Measurements from ENCODE around the gene CPLANE1. TPM values are rescaled to one million over a fixed set of nuclear protein-coding genes. Genes with fewer than 3 reads are reported as not detected.

The CPLANE1 gene
- total and polyA plus RNA-seq, 2 donors (not counting 3 experiments of a cell fraction or from before 2014, with no cell fraction given), result 4.6 to 21.5 TPM

DNA sequence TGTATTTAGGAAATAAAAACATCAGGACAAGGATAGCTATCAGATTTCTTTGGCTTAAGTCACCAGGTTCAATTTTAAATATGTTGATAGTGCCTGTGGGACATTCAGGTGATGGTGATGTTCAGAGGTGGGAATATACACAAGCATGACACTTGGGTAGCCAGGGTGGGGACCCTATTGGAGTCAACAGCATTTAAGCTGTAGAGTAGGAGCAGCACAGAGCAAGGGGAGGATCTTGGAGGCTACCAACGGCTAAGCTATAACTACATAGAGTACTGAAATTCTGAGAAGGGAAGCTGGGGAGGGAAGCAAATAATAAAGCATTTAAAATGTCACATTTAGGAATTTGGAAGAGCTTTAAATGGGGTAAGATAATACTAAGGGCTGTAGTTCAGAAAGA lies 177.7 kb downstream of the CPLANE1 start:
- Histone ChIP-seq H3K4me3 (replicated peaks in 1 of 3; ENCODE audit: insufficient read depth in 1 of 3, low read depth in 1 of 3, low read length in 3 of 3) (no peak overlapping the region), H2AFZ (ENCODE audit: low read depth, low read length) (no peak overlapping the region), H3K4me2 (ENCODE audit: insufficient read depth, low read length) (peak overlapping the region; percentile 54), H3K27me3 (ENCODE audit: control insufficient read depth in 2 of 2, insufficient read depth in 2 of 2, low read length in 2 of 2) (no peaks in the 10 kb centered on the region), H3K4me1 (ENCODE audit: control insufficient read depth, extremely low read depth, insufficient read depth, low read length) (peaks cover 22% of the 10 kb centered on the region), H3K27ac (ENCODE audit: insufficient read depth, low read depth, low read length) (peak overlapping the region; percentile 75), H3K9me3 (replicated peaks; ENCODE audit: control insufficient read depth, insufficient read depth, low read length) (no peaks in the 10 kb centered on the region), H3K9ac (replicated peaks; ENCODE audit: extremely low read depth, insufficient read depth, low read length) (peak overlapping the region; percentile 32), H4K20me1 (replicated peaks; ENCODE audit: control insufficient read depth, extremely low read depth, insufficient read depth, low read length) (no peaks in the 10 kb centered on the region), H3K9me1 (replicated peaks; ENCODE audit: control insufficient read depth, extremely low read depth, insufficient read depth, low read length) (no peaks in the 10 kb centered on the region), H3K79me2 (ENCODE audit: control insufficient read depth, insufficient read depth, low read length) (no peaks in the 10 kb centered on the region), H3K36me3 (ENCODE audit: control insufficient read depth in 2 of 2, extremely low read depth in 1 of 2, insufficient read depth in 2 of 2, low read length in 2 of 2) (no peaks in the 10 kb centered on the region)
- dilution Hi-C loops (cut with MboI; ENCODE audit: extremely low pct_ligation_motif_present, low sequenced_read_pairs), result no loop called here
- ChIA-PET CTCF (interaction anchor here (1.0 to 2.3 kb wide), 5 partner anchors 8 to 332 kb away, joined by 3 to 13 read pairs (median 5); no protein-coding TSS in a partner anchor), POLR2A (interaction anchor here (0.7 kb wide), 1 partner anchor 23 kb away, joined by 5 read pairs; no protein-coding TSS in a partner anchor)
- DNase-seq (ENCODE audit: low read depth, low spot score) (no peak), FAIRE-seq (no peak)
- TF ChIP-seq, protein P1, sequence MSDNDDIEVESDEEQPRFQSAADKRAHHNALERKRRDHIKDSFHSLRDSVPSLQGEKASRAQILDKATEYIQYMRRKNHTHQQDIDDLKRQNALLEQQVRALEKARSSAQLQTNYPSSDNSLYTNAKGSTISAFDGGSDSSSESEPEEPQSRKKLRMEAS (IDR thresholded peaks at IDR 0.05; ENCODE audit: insufficient read depth, insufficient read length), result no peak
- TF ChIP-seq GATA2 (IDR thresholded peaks at IDR 0.05; ENCODE audit: insufficient read depth, insufficient read length, low read depth, low read length) (no peak), EZH2 (IDR thresholded peaks at IDR 0.05; ENCODE audit: borderline replicate concordance, low read depth, low read length, severe bottlenecking) (no peak), FOS (IDR thresholded peaks at IDR 0.05; ENCODE audit: borderline replicate concordance, insufficient read depth, low read length) (no peak), POLR2AphosphoS5 (IDR thresholded peaks at IDR 0.05; ENCODE audit: insufficient read depth, low read depth, low read length) (no peak), JUN (IDR thresholded peaks at IDR 0.05; ENCODE audit: borderline replicate concordance, insufficient read depth, insufficient read length, low read depth) (no peak), MYC (IDR thresholded peaks at IDR 0.05; ENCODE audit: low read depth, low read length) (no peak), POLR2A (IDR thresholded peaks at IDR 0.05; ENCODE audit: low read depth, low read length) (no peak)
- TF ChIP-seq, protein P2, sequence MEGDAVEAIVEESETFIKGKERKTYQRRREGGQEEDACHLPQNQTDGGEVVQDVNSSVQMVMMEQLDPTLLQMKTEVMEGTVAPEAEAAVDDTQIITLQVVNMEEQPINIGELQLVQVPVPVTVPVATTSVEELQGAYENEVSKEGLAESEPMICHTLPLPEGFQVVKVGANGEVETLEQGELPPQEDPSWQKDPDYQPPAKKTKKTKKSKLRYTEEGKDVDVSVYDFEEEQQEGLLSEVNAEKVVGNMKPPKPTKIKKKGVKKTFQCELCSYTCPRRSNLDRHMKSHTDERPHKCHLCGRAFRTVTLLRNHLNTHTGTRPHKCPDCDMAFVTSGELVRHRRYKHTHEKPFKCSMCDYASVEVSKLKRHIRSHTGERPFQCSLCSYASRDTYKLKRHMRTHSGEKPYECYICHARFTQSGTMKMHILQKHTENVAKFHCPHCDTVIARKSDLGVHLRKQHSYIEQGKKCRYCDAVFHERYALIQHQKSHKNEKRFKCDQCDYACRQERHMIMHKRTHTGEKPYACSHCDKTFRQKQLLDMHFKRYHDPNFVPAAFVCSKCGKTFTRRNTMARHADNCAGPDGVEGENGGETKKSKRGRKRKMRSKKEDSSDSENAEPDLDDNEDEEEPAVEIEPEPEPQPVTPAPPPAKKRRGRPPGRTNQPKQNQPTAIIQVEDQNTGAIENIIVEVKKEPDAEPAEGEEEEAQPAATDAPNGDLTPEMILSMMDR (IDR thresholded peaks at IDR 0.05; ENCODE audit: extremely low read depth in 1 of 2, insufficient read depth in 1 of 2, low read depth in 1 of 2, low read length in 2 of 2), result no peak
- intact Hi-C loops (cut with micrococcal nuclease), result no loop called here
- BruUV-seq (replicated peaks), result TSS peak; percentile 36
